Astrocyte (in vitro differentiated cells and primary cell): ENCODE data around the gene COL15A1. TPM values are rescaled to one million over a fixed set of nuclear protein-coding genes. Genes with fewer than 3 reads are reported as not detected.

Source experiments
- DNase-seq: peaks from one replicate; pipeline ENCODE4 v3.0.0-alpha.2; 2010; ENCODE audit warnings: low read depth
- FAIRE-seq: peaks from 2 replicates; lab custom pipeline; 2011; peaks lifted over from hg19 to GRCh38; lab: Jason Lieb, UNC
- H2AFZ ChIP-seq: 2 replicates; pipeline ENCODE4 v1.6.0; 2012; ENCODE audit warnings: low read depth, low read length, inconsistent platforms
- H3K27ac ChIP-seq: 2 replicates; pipeline ENCODE4 v1.5.1; 2011; ENCODE audit warnings: low read depth, low read length, inconsistent platforms
- H3K27me3 ChIP-seq: 2 replicates; pipeline ENCODE4 v1.6.0; 2011; ENCODE audit warnings: low read length, inconsistent platforms; ENCODE audit not compliant: insufficient read depth
- H3K36me3 ChIP-seq: 2 replicates; pipeline ENCODE4 v1.5.1; 2011; ENCODE audit warnings: low read length, inconsistent platforms; ENCODE audit not compliant: insufficient read depth
- H3K4me1 ChIP-seq: 2 replicates; pipeline ENCODE4 v1.5.1; 2011; ENCODE audit warnings: low read length, inconsistent platforms; ENCODE audit not compliant: insufficient read depth
- H3K4me2 ChIP-seq: 2 replicates; pipeline ENCODE4 v1.6.0; 2012; ENCODE audit warnings: low read length, inconsistent platforms
- H3K4me3 ChIP-seq: 2 replicates; pipeline ENCODE4 v1.5.1; 2011; ENCODE audit warnings: low read depth, mild to moderate bottlenecking, low read length, inconsistent platforms; ENCODE audit not compliant: insufficient read depth
- H3K79me2 ChIP-seq: 2 replicates; pipeline ENCODE4 v1.6.0; 2012; ENCODE audit warnings: mild to moderate bottlenecking, low read length, inconsistent platforms; ENCODE audit not compliant: insufficient read depth
- H3K9ac ChIP-seq: 2 replicates; pipeline ENCODE4 v1.6.0; 2012; ENCODE audit warnings: mild to moderate bottlenecking, low read length, inconsistent platforms
- H3K9me3 ChIP-seq: 2 replicates; pipeline ENCODE4 v1.5.1; 2012; ENCODE audit warnings: low read depth, mild to moderate bottlenecking, low read length, inconsistent platforms; ENCODE audit not compliant: insufficient read depth
- H4K20me1 ChIP-seq: 2 replicates; pipeline ENCODE4 v1.6.0; 2012; ENCODE audit warnings: low read length, inconsistent platforms; ENCODE audit not compliant: insufficient read depth
- H3K27ac Mint-ChIP-seq: one replicate; pipeline ENCODE4 v1.8.0; 2021; ENCODE audit warnings: mild to moderate bottlenecking, mixed read lengths; ENCODE audit not compliant: unreplicated experiment
- H3K27me3 Mint-ChIP-seq: one replicate; pipeline ENCODE4 v1.8.0; 2021; ENCODE audit warnings: low read depth, mixed read lengths; ENCODE audit not compliant: unreplicated experiment
- H3K36me3 Mint-ChIP-seq: one replicate; pipeline ENCODE4 v1.8.0; 2021; ENCODE audit warnings: low read depth, mixed read lengths; ENCODE audit not compliant: unreplicated experiment
- H3K4me1 Mint-ChIP-seq: one replicate; pipeline ENCODE4 v1.8.0; 2021; ENCODE audit warnings: low read depth, mixed read lengths; ENCODE audit not compliant: unreplicated experiment
- H3K4me3 Mint-ChIP-seq: one replicate; pipeline ENCODE4 v1.8.0; 2021; ENCODE audit warnings: mild to moderate bottlenecking, moderate library complexity, mixed read lengths; ENCODE audit not compliant: unreplicated experiment
- H3K9me3 Mint-ChIP-seq: one replicate; pipeline ENCODE4 v1.8.0; 2021; ENCODE audit warnings: mild to moderate bottlenecking, mixed read lengths; ENCODE audit not compliant: unreplicated experiment
- EZH2 ChIP-seq: IDR thresholded peaks from 2 replicates; pipeline ENCODE4 v1.6.1; 2012; ENCODE audit warnings: mild to moderate bottlenecking, low read length, inconsistent platforms; ENCODE audit not compliant: insufficient read depth
- total RNA-seq: library from RNA; stranded (reverse); gene quantifications from 2 replicates; pipeline ENCODE4 v1.2.1, GENCODE V29; 2021
- TF ChIP-seq, protein P1 (sequence below): IDR thresholded peaks from 2 replicates; pipeline ENCODE4 v1.5.1; 2011; ENCODE audit warnings: low read depth, mild to moderate bottlenecking, inconsistent platforms, low read length, moderate library complexity; ENCODE audit not compliant: insufficient read depth

COL15A1 gene
- total RNA-seq, 1 donor from 2014 or later, result 5.6 TPM

DNA sequence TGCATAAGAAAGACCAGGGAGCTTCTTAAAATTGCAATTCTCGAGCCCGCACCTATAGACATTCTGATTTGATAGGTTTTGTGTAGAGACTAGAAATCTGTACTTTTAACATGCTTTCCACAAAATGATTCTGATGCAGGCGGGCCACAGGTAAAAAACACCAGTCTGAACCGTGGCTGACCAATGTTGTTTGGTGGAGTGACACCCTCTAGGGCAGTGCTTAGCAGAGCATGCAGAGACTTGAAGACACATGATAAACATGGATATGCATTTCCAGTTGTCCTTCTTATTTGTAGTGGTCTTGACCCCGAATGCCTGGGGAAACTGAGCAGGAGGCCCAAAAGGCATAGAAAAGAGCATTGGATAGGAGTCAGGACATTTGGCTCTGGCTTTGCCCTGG lies 10.5 kb upstream of the COL15A1 start:
- H3K27ac ChIP-seq, result no peak overlapping the region
- TF ChIP-seq, protein P1, sequence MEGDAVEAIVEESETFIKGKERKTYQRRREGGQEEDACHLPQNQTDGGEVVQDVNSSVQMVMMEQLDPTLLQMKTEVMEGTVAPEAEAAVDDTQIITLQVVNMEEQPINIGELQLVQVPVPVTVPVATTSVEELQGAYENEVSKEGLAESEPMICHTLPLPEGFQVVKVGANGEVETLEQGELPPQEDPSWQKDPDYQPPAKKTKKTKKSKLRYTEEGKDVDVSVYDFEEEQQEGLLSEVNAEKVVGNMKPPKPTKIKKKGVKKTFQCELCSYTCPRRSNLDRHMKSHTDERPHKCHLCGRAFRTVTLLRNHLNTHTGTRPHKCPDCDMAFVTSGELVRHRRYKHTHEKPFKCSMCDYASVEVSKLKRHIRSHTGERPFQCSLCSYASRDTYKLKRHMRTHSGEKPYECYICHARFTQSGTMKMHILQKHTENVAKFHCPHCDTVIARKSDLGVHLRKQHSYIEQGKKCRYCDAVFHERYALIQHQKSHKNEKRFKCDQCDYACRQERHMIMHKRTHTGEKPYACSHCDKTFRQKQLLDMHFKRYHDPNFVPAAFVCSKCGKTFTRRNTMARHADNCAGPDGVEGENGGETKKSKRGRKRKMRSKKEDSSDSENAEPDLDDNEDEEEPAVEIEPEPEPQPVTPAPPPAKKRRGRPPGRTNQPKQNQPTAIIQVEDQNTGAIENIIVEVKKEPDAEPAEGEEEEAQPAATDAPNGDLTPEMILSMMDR, result no peak
- TF ChIP-seq EZH2, result no peak
- Mint-ChIP-seq H3K9me3 (peaks cover 4% of the 10 kb centered on the region), H3K27ac (no peak overlapping the region), H3K27me3 (peaks cover 27% of the 10 kb centered on the region), H3K4me1 (peaks cover 10% of the 10 kb centered on the region), H3K4me3 (no peak overlapping the region), H3K36me3 (no peaks in the 10 kb centered on the region)
- H3K4me2 ChIP-seq, result no peak overlapping the region
- no peak overlapping the region for H3K4me3 ChIP-seq
- H3K27me3 ChIP-seq, result peaks cover 27% of the 10 kb centered on the region
- no peaks in the 10 kb centered on the region for H3K9me3 ChIP-seq
- H3K36me3 ChIP-seq, result no peaks in the 10 kb centered on the region
- no peak overlapping the region for H3K9ac ChIP-seq
- peaks cover 3% of the 10 kb centered on the region for H3K4me1 ChIP-seq
- DNase-seq (no peak), FAIRE-seq (no peak)
- H2AFZ ChIP-seq, result no peak overlapping the region
- H4K20me1 ChIP-seq, result no peaks in the 10 kb centered on the region
- H3K79me2 ChIP-seq, result no peaks in the 10 kb centered on the region

DNA sequence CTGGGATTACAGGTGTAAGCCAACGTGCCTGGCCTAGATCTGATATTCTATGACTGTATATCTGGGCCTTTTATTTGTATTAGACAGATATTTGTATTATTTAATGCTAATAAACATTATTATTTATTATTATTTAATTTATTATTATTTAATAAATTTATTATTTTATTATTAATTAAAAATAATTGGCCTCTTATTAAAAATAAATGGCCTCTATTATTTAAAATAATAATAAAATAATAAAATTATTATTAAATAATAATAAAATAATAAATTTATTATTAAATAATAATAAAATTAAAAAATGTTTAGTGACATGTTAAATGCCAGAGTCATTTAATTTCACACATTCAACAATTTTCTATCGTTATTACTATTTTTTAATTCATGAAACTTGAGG lies 9.8 kb upstream of the COL15A1 start:
- TF ChIP-seq EZH2, result no peak
- TF ChIP-seq, protein P1, result no peak
- peaks cover 3% of the 10 kb centered on the region for H3K9me3 ChIP-seq
- H3K27me3 ChIP-seq, result peaks cover 34% of the 10 kb centered on the region
- no peaks in the 10 kb centered on the region for H4K20me1 ChIP-seq
- no peak overlapping the region for H3K4me2 ChIP-seq
- no peak overlapping the region for H3K9ac ChIP-seq
- no peaks in the 10 kb centered on the region for H3K79me2 ChIP-seq
- H3K27ac ChIP-seq, result no peak overlapping the region
- H3K27me3 Mint-ChIP-seq, result peaks cover 30% of the 10 kb centered on the region
- no peak for DNase-seq
- peaks cover 10% of the 10 kb centered on the region for H3K4me1 Mint-ChIP-seq
- no peak overlapping the region for H3K4me3 ChIP-seq
- H3K36me3 ChIP-seq, result no peaks in the 10 kb centered on the region
- no peak overlapping the region for H3K4me3 Mint-ChIP-seq
- FAIRE-seq, result no peak
- peaks cover 6% of the 10 kb centered on the region for H3K9me3 Mint-ChIP-seq
- no peak overlapping the region for H3K27ac Mint-ChIP-seq
- H3K4me1 ChIP-seq, result peaks cover 3% of the 10 kb centered on the region
- no peaks in the 10 kb centered on the region for H3K36me3 Mint-ChIP-seq
- no peak overlapping the region for H2AFZ ChIP-seq

DNA sequence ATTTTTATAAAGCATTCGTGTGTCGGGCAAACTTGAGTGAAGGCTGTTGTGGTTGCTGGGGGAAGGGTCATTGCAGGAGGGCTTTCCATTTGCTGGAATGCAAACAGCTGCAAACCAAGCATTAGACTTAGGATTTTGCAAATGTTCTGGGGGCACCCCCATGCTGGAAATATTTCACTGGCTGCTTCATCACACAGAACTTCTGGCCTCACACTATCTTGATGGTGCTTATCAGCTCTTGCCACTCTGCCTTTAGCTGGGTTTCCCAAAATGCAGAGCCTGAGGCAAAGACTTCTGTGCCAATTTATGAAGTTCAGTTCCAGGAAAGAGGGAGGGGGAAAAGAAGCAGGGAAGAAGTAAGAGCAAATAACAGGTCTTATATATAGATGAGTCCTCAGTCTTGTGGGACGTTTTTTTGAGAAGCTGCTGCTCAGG lies 8.6 kb upstream of the COL15A1 start:
- Histone ChIP-seq H4K20me1 (no peaks in the 10 kb centered on the region), H3K36me3 (no peaks in the 10 kb centered on the region), H3K4me2 (no peak overlapping the region), H3K9me3 (peaks cover 3% of the 10 kb centered on the region), H3K27ac (no peak overlapping the region), H3K4me1 (no peaks in the 10 kb centered on the region), H3K79me2 (no peaks in the 10 kb centered on the region), H3K9ac (no peak overlapping the region), H2AFZ (no peak overlapping the region), H3K27me3 (peaks cover 46% of the 10 kb centered on the region), H3K4me3 (no peak overlapping the region)
- Mint-ChIP-seq H3K27me3 (peaks cover 33% of the 10 kb centered on the region), H3K36me3 (no peaks in the 10 kb centered on the region), H3K4me3 (no peak overlapping the region), H3K9me3 (peaks cover 4% of the 10 kb centered on the region), H3K4me1 (peaks cover 10% of the 10 kb centered on the region), H3K27ac (no peak overlapping the region)
- no peak for TF ChIP-seq EZH2
- TF ChIP-seq, protein P1, result no peak
- FAIRE-seq (no peak), DNase-seq (no peak)
